GM12865 (cell line): ENCODE measurements around the gene ARMS2.

Experiments used
- DNase-seq: peaks from one replicate; pipeline ENCODE4 v3.0.0; 2010; ENCODE audit warnings: low read depth
- H3K4me3 ChIP-seq: 2 replicates; pipeline ENCODE4 v1.5.1; 2011; ENCODE audit warnings: mild to moderate bottlenecking, low read depth, low read length, control low read depth
- TF ChIP-seq, protein P1 (sequence below): IDR thresholded peaks from 2 replicates; pipeline ENCODE4 v1.5.1; 2011; ENCODE audit warnings: low read length, control low read depth, low read depth, inconsistent platforms; ENCODE audit not compliant: insufficient read depth; ENCODE audit errors: missing control alignments

ARMS2 gene

DNA sequence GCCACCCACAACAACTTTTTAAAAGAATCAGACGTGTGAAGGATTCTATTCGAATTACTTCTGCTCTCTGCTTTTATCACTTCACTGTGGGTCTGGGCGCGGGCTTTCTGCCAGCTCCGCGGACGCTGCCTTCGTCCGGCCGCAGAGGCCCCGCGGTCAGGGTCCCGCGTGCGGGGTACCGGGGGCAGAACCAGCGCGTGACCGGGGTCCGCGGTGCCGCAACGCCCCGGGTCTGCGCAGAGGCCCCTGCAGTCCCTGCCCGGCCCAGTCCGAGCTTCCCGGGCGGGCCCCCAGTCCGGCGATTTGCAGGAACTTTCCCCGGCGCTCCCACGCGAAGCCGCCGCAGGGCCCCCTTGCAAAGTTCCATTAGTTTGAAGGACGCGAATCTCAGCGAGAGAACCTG is 6.4 kb downstream of the ARMS2 start:
- no peak overlapping the region for H3K4me3 ChIP-seq
- TF ChIP-seq, protein P1, sequence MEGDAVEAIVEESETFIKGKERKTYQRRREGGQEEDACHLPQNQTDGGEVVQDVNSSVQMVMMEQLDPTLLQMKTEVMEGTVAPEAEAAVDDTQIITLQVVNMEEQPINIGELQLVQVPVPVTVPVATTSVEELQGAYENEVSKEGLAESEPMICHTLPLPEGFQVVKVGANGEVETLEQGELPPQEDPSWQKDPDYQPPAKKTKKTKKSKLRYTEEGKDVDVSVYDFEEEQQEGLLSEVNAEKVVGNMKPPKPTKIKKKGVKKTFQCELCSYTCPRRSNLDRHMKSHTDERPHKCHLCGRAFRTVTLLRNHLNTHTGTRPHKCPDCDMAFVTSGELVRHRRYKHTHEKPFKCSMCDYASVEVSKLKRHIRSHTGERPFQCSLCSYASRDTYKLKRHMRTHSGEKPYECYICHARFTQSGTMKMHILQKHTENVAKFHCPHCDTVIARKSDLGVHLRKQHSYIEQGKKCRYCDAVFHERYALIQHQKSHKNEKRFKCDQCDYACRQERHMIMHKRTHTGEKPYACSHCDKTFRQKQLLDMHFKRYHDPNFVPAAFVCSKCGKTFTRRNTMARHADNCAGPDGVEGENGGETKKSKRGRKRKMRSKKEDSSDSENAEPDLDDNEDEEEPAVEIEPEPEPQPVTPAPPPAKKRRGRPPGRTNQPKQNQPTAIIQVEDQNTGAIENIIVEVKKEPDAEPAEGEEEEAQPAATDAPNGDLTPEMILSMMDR: no peak
- DNase-seq: no peak

DNA sequence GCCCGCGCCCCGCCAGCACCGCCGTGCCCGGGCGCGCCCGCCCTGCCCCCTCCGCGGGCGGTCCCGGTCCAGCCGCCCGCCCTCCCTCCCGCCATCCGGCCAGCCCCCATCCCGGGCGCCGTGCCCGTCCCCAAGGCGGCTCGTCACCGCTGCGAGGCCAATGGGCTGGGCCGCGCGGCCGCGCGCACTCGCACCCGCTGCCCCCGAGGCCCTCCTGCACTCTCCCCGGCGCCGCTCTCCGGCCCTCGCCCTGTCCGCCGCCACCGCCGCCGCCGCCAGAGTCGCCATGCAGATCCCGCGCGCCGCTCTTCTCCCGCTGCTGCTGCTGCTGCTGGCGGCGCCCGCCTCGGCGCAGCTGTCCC is 6.9 kb downstream of the ARMS2 start, which contains the start of gene HTRA1:
TSS of gene HTRA1 (plus strand) at position 187 of the 362 bp plus-strand sequence. CDS start at position 287, 100 bp downstream.
- no peak within 1 kb of the TSS for H3K4me3 ChIP-seq
- TF ChIP-seq, protein P1: no peak
- no peak for DNase-seq

DNA sequence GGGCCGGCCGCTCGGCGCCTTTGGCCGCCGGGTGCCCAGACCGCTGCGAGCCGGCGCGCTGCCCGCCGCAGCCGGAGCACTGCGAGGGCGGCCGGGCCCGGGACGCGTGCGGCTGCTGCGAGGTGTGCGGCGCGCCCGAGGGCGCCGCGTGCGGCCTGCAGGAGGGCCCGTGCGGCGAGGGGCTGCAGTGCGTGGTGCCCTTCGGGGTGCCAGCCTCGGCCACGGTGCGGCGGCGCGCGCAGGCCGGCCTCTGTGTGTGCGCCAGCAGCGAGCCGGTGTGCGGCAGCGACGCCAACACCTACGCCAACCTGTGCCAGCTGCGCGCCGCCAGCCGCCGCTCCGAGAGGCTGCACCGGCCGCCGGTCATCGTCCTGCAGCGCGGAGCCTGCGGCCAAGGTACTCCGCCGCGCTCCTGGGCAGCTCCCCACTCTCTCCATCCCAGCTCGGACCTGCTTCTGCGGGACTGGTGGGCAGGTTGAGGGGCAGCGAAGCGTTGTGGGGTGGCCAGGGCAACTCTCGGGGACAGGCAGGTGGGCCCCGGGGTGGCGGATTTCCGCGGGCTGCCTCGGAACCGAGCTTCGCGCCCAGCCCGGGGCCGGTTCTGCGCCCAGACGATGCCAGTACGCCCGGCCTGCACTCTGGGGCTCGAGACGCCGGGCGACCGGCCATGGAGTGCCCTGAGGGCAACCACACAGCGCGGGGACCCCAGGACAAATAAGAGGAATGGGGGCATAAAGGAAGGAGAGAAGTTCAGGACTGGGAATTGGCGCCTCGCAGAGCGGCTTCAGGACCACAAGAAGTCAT is 7.5 kb downstream of the ARMS2 start:
- no peak overlapping the region for H3K4me3 ChIP-seq
- TF ChIP-seq, protein P1: no peak
- DNase-seq: no peak

DNA sequence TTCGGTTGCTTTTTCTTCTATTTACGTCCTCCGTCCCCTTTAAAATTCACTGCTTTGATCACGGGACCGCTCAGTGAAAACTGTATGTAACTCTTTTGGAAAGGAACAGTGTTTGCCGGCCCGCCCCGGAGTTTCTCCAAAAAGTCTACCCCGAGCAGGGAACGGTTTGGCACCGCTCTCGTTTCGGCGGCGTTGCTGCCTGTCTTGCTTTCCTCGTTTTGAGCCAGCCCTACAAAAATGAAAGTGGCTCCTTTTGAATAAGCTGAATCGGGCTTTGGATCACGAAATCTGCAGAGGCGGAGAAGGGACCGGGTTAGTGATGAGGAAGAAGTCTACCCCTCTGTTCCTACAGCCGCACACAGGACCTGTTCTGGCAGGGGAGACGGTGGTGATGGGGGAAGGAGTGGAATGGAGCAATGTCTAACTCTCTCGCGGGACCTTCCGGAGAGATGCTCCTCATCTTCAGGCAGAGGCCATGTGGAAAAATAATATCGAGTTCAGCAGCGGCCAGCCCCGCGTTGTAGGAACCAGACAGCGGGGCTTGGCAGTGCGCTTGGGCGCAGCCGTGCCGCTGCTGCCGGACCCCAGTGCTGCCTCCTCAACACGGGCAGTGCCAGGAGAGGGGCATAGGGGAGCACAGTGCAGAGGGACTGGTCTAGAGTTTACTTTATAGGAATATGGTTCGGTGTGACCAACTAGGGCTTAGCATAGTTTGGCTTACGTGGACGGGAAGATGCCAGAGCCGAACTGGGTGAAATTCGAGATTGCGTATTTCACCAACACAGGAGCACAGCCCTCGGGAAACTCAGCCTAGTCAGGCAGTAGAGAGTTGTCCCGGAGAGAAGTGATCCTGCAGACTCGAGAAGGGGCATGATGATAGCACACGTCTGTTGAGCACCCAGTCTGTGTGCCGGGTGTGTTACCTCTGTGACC is 8.3 kb downstream of the ARMS2 start:
- TF ChIP-seq, protein P1: no peak
- no peak overlapping the region for H3K4me3 ChIP-seq
- no peak for DNase-seq

DNA sequence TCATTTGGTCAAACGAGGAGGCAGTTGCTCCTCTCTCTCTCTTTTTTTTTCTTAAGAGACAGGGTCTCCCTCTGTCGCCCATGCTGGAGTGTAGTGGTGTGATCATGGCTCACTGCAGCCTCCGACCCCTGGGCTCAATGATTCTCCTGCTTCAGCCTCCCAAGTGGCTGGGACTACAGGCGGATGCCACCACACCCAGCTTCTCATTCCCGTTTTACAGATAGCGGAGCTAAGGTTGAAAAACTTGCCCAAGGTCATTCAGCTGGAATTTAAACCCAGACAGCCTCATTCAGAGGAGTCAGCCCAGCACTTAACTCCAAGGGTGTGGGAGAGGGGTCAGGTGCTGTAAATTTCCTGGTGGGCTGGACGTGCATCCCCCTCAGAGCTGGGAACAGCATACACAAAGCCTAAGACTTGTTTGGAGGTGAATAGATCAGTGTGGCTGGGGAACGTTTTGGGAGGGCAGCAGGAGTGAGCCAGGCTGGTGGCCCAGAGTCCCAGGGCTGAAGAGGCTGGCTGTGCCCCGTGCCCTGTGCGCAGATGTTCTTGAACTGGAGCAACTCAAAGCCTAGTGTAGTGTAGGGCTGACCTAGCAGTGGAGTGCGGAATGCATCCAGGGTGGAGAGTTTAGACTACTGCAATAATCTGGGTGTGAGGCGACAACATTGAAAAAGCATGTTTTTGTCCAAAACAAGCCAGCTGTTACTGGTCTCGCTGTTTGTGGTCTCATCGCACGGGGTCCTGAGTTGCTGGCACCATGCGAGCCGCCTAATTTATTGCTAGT is 9.2 kb downstream of the ARMS2 start:
- TF ChIP-seq, protein P1: no peak
- DNase-seq: no peak
- no peak overlapping the region for H3K4me3 ChIP-seq

DNA sequence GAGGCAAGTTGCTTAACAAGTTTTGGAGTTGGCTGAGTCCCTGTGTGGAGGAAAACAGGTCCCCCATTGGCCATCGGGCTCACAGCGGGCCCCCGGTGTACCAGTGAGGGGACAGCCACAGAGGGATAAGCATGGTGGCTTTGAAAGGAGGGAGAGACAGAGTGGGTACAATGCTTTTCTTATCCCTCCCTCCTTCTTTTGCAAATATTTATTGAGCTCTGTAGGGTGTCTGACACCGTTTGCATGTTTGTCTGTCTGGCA is 9.7 kb downstream of the ARMS2 start:
- H3K4me3 ChIP-seq: no peak overlapping the region
- no peak for DNase-seq
- TF ChIP-seq, protein P1: no peak
